Keratinocyte (primary cell): Measurements from ENCODE around the gene TMEFF2. TPM values are rescaled to one million over a fixed set of nuclear protein-coding genes. Genes with fewer than 3 reads are reported as not detected.

Source experiments
- DNase-seq: peaks from one replicate; pipeline ENCODE4 v3.0.0-alpha.2; 2011; ENCODE audit warnings: low read depth, missing footprints, low spot score
- FAIRE-seq: peaks from 2 replicates; lab custom pipeline; 2011; peaks lifted over from hg19 to GRCh38; lab: Jason Lieb, UNC
- H2AFZ ChIP-seq: 2 replicates; pipeline ENCODE4 v1.6.0; 2012; ENCODE audit warnings: low read length, control low read depth, inconsistent platforms; ENCODE audit not compliant: control insufficient read depth
- H3K27ac ChIP-seq: 2 replicates; pipeline ENCODE4 v1.5.1; 2011; ENCODE audit warnings: low read length; ENCODE audit not compliant: control insufficient read depth, insufficient read depth
- H3K27me3 ChIP-seq: 3 replicates; pipeline ENCODE4 v1.6.0; 2011; ENCODE audit warnings: low read length; ENCODE audit not compliant: control insufficient read depth, insufficient read depth; ENCODE audit errors: extremely low read depth
- H3K36me3 ChIP-seq, 2 experiments: 2 replicates in 1 of 2; 3 replicates in 1 of 2; pipeline ENCODE4 v1.5.1; 2011; ENCODE audit warnings: low read length in 2 of 2, mild to moderate bottlenecking in 1 of 2; ENCODE audit not compliant: control insufficient read depth in 2 of 2, insufficient read depth in 2 of 2; ENCODE audit errors: extremely low read depth in 1 of 2
- H3K4me1 ChIP-seq: 3 replicates; pipeline ENCODE4 v1.5.1; 2011; ENCODE audit warnings: low read length; ENCODE audit not compliant: control insufficient read depth, insufficient read depth; ENCODE audit errors: extremely low read depth
- H3K4me2 ChIP-seq: 3 replicates; pipeline ENCODE4 v1.6.0; 2011; ENCODE audit warnings: low read depth, low read length; ENCODE audit not compliant: control insufficient read depth, insufficient read depth; ENCODE audit errors: extremely low read depth
- H3K4me3 ChIP-seq, 3 experiments: fragments of 200-600 bp in 1 of 3; sonication (generic) in 1 of 3; 2 replicates in 2 of 3; 3 replicates in 1 of 3; pipeline ENCODE4 v1.5.1; 2011 to 2016; ENCODE audit warnings: low read length in 3 of 3, mild to moderate bottlenecking in 3 of 3, control low read depth in 2 of 3, inconsistent platforms in 1 of 3, low read depth in 1 of 3, mixed read lengths in 1 of 3, mixed run types in 1 of 3, moderate library complexity in 1 of 3; ENCODE audit not compliant: control insufficient read depth in 2 of 3, insufficient read depth in 2 of 3; ENCODE audit errors: extremely low read depth in 1 of 3
- H3K79me2 ChIP-seq: 2 replicates; pipeline ENCODE4 v1.6.0; 2012; ENCODE audit warnings: low read length; ENCODE audit not compliant: control insufficient read depth, insufficient read depth
- H3K9ac ChIP-seq: 3 replicates; pipeline ENCODE4 v1.6.0; 2011; ENCODE audit warnings: low read length; ENCODE audit not compliant: control insufficient read depth, insufficient read depth; ENCODE audit errors: extremely low read depth
- H3K9me1 ChIP-seq: 3 replicates; pipeline ENCODE4 v1.6.0; 2011; ENCODE audit warnings: low read length; ENCODE audit not compliant: control insufficient read depth, insufficient read depth; ENCODE audit errors: extremely low read depth
- H3K9me3 ChIP-seq: 2 replicates; pipeline ENCODE4 v1.5.1; 2012; ENCODE audit warnings: low read depth, low read length; ENCODE audit not compliant: control insufficient read depth
- H4K20me1 ChIP-seq: 3 replicates; pipeline ENCODE4 v1.6.0; 2011; ENCODE audit warnings: low read length; ENCODE audit not compliant: control insufficient read depth, insufficient read depth; ENCODE audit errors: extremely low read depth
- EZH2 ChIP-seq: IDR thresholded peaks from one replicate; pipeline ENCODE4 v1.6.1; 2012; ENCODE audit warnings: inconsistent platforms, mild to moderate bottlenecking, low read length, moderate library complexity
- dilution Hi-C: fragments of 300-500 bp; cut with MboI; formaldehyde crosslinking; loops from one replicate; pipeline ENCODE4 v1.7.0; 2020; ENCODE audit warnings: low sequenced_read_pairs; ENCODE audit not compliant: extremely low pct_ligation_motif_present
- polyA plus RNA-seq, 5 experiments: library from polyadenylated mRNA; depleted of rRNA in 3 of 5; stranded (reverse) in 3 of 5; stranded (forward) in 1 of 5; unstranded in 1 of 5; fragments of >200 nt; gene quantifications; 1 replicate in 1 of 5; 2 replicates in 3 of 5; 3 replicates in 1 of 5; pipeline versions ENCODE4 v1.2.1 to v1.2.3, GENCODE V29; 2011 to 2012; ENCODE audit warnings: missing spikeins in 2 of 5, low read depth in 1 of 5, low replicate concordance in 1 of 5
- TF ChIP-seq, protein P1 (sequence below), 3 experiments: IDR thresholded peaks in 1 of 3; conservative IDR thresholded peaks in 1 of 3; optimal IDR thresholded peaks in 1 of 3; 2 replicates in 2 of 3; 3 replicates in 1 of 3; pipeline versions ENCODE3 to v1.5.1; 2011; ENCODE audit warnings: low read length in 3 of 3, mild to moderate bottlenecking in 3 of 3, moderate library complexity in 2 of 3, control low read depth in 1 of 3, inconsistent platforms in 1 of 3; ENCODE audit not compliant: insufficient read depth in 2 of 3; ENCODE audit errors: extremely low read depth in 1 of 3

Gene TMEFF2
- polyA plus RNA-seq, 1 donor (not counting 4 experiments of a cell fraction or from before 2014, with no cell fraction given), result not detected

DNA sequence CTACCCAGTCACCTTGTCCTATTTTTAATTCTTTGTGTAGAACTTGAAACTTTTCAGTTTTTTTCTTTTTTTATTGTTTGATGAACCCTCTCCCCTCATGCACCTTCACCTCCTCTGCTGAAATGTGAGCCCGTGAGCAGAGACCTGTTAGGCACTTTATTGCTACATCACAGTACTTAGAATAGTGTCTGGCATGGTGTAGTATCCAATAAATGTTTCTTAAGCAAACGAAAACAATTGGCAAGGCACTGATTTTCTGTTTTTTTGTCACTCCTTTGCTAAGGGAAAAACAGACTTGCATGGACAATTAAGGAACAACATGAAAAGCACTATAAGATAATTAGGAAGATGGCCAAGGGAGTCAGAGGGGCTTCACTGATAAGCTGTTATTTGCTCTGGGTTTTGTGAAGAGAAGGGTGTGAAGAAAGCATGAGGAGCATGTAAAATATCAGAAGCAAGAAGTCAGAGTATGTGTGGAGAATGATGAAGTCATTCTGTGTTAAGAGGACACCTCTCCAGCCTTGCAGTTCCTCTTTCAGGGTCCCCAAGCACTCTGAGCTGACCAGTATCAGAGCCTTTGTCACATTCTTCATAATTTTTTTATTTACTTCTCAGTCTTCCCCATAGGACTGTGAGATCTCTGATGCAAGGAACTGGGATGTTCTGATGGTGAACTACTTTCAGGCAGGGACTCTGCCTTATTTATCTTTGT is 248.1 kb downstream of the TMEFF2 start:
- no peak overlapping the region for H3K27ac ChIP-seq
- H3K4me1 ChIP-seq, result peaks cover 20% of the 10 kb centered on the region
- no peak for FAIRE-seq
- no peaks in the 10 kb centered on the region for H3K9me3 ChIP-seq
- H3K9me1 ChIP-seq, result no peaks in the 10 kb centered on the region
- dilution Hi-C loops, result no loop called here
- no peak overlapping the region for H3K4me3 ChIP-seq
- H3K79me2 ChIP-seq, result no peaks in the 10 kb centered on the region
- H3K27me3 ChIP-seq, result no peaks in the 10 kb centered on the region
- no peaks in the 10 kb centered on the region for H4K20me1 ChIP-seq
- no peak for DNase-seq
- no peak overlapping the region for H3K9ac ChIP-seq
- no peak for TF ChIP-seq EZH2
- TF ChIP-seq, protein P1, sequence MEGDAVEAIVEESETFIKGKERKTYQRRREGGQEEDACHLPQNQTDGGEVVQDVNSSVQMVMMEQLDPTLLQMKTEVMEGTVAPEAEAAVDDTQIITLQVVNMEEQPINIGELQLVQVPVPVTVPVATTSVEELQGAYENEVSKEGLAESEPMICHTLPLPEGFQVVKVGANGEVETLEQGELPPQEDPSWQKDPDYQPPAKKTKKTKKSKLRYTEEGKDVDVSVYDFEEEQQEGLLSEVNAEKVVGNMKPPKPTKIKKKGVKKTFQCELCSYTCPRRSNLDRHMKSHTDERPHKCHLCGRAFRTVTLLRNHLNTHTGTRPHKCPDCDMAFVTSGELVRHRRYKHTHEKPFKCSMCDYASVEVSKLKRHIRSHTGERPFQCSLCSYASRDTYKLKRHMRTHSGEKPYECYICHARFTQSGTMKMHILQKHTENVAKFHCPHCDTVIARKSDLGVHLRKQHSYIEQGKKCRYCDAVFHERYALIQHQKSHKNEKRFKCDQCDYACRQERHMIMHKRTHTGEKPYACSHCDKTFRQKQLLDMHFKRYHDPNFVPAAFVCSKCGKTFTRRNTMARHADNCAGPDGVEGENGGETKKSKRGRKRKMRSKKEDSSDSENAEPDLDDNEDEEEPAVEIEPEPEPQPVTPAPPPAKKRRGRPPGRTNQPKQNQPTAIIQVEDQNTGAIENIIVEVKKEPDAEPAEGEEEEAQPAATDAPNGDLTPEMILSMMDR (optimal IDR thresholded peaks at IDR 0.05 in 1 of 3, IDR thresholded peaks at IDR 0.05 in 1 of 3, conservative IDR thresholded peaks at IDR 0.05 in 1 of 3; ENCODE audit: extremely low read depth in 1 of 3, insufficient read depth in 2 of 3, low read length in 3 of 3), result no peak
- no peak overlapping the region for H3K4me2 ChIP-seq
- no peak overlapping the region for H2AFZ ChIP-seq
- no peaks in the 10 kb centered on the region for H3K36me3 ChIP-seq

DNA sequence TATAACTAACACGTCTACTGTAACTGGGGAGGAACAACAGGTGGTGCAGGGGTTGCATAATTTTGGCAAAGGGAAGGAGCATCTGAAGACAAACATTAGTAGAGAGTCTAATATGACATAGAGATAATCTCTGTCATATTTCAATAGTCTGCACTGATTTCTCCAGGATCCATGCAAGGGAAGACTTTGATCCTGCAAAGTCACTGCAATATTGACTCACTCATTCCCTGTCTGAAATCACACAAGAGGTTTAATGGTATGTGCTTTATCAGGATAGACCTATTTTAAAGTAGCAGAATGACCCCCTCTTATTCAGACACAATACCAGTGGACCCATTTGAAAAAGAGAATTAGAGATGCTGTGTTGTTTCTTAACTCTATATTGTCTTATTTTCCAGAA is 249.1 kb downstream of the TMEFF2 start:
- peaks cover 21% of the 10 kb centered on the region for H3K4me1 ChIP-seq
- no peak overlapping the region for H2AFZ ChIP-seq
- TF ChIP-seq EZH2, result no peak
- TF ChIP-seq, protein P1 (optimal IDR thresholded peaks at IDR 0.05 in 1 of 3, IDR thresholded peaks at IDR 0.05 in 1 of 3, conservative IDR thresholded peaks at IDR 0.05 in 1 of 3; ENCODE audit: extremely low read depth in 1 of 3, insufficient read depth in 2 of 3, low read length in 3 of 3), result no peak
- no peak for DNase-seq
- dilution Hi-C loops, result no loop called here
- H4K20me1 ChIP-seq, result no peaks in the 10 kb centered on the region
- H3K79me2 ChIP-seq, result no peaks in the 10 kb centered on the region
- no peak overlapping the region for H3K4me2 ChIP-seq
- H3K9me3 ChIP-seq, result no peaks in the 10 kb centered on the region
- no peaks in the 10 kb centered on the region for H3K9me1 ChIP-seq
- no peak overlapping the region for H3K27ac ChIP-seq
- no peaks in the 10 kb centered on the region for H3K36me3 ChIP-seq
- no peak overlapping the region for H3K4me3 ChIP-seq
- no peaks in the 10 kb centered on the region for H3K27me3 ChIP-seq
- FAIRE-seq, result no peak
- no peak overlapping the region for H3K9ac ChIP-seq
